GM23338 (cell line): Measurements from ENCODE around the gene LCA5. TPM values are rescaled to one million over a fixed set of nuclear protein-coding genes. Genes with fewer than 3 reads are reported as not detected.

ENCODE experiments used
- ATAC-seq: fragments of 200-7000 bp; cut with Tn5 transposase; 3 replicates; pipeline ENCODE4 v1.9.1; 2020
- DNase-seq: peaks from one replicate; pipeline ENCODE4 v3.0.0-alpha.2; 2015; ENCODE audit warnings: low spot score
- H2AFZ ChIP-seq: fragments of 200-600 bp; sonication (generic); 2 replicates; pipeline ENCODE4 v1.8.0; 2016; ENCODE audit warnings: antibody characterized with exemption, mild to moderate bottlenecking, moderate library complexity
- H3F3A ChIP-seq: fragments of 200-600 bp; sonication (generic); replicated peaks from 2 replicates; pipeline ENCODE4 v1.8.0; 2017; ENCODE audit warnings: antibody characterized with exemption, mixed run types, low read depth
- H3K27ac ChIP-seq: fragments of 200-600 bp; sonication (generic); 2 replicates; pipeline ENCODE4 v1.6.1; 2016; ENCODE audit warnings: low read depth
- H3K27me3 ChIP-seq: fragments of 200-600 bp; sonication (generic); 2 replicates; pipeline ENCODE4 v1.8.0; 2016; ENCODE audit warnings: mild to moderate bottlenecking, mixed run types, moderate library complexity; ENCODE audit not compliant: insufficient read depth
- H3K36me3 ChIP-seq: fragments of 200-600 bp; sonication (generic); 2 replicates; pipeline ENCODE4 v1.8.0; 2016; ENCODE audit warnings: mild to moderate bottlenecking; ENCODE audit not compliant: insufficient read depth
- H3K4me1 ChIP-seq: fragments of 200-600 bp; sonication (generic); 2 replicates; pipeline ENCODE4 v1.8.0; 2016; ENCODE audit warnings: mild to moderate bottlenecking, moderate library complexity; ENCODE audit not compliant: insufficient read depth
- H3K4me2 ChIP-seq: fragments of 200-600 bp; sonication (generic); 2 replicates; pipeline ENCODE4 v1.7.1; 2017; ENCODE audit warnings: mixed run types
- H3K4me3 ChIP-seq: fragments of 200-600 bp; sonication (generic); 2 replicates; pipeline ENCODE4 v1.6.1; 2016; ENCODE audit warnings: mixed run types
- H3K79me2 ChIP-seq: fragments of 200-600 bp; sonication (generic); replicated peaks from 2 replicates; pipeline ENCODE4 v1.8.0; 2017; ENCODE audit warnings: mild to moderate bottlenecking; ENCODE audit not compliant: insufficient read depth
- H3K9me2 ChIP-seq: fragments of 200-600 bp; sonication (generic); 2 replicates; pipeline ENCODE4 v1.8.0; 2017; ENCODE audit not compliant: insufficient read depth
- H4K20me1 ChIP-seq: fragments of 200-600 bp; sonication (generic); replicated peaks from 2 replicates; pipeline ENCODE4 v1.8.0; 2017; ENCODE audit warnings: mild to moderate bottlenecking; ENCODE audit not compliant: insufficient read depth
- H3K27ac Mint-ChIP-seq: 2 replicates; pipeline ENCODE4 v1.8.0; 2020; ENCODE audit warnings: inconsistent platforms, mild to moderate bottlenecking, moderate library complexity, mixed read lengths
- H3K27me3 Mint-ChIP-seq: 3 replicates; pipeline ENCODE4 v1.8.0; 2022; ENCODE audit warnings: low read depth, mild to moderate bottlenecking, moderate library complexity, mixed read lengths, inconsistent platforms; ENCODE audit not compliant: insufficient read depth, poor library complexity
- H3K36me3 Mint-ChIP-seq: 3 replicates; pipeline ENCODE4 v1.8.0; 2021; ENCODE audit warnings: low read depth, mild to moderate bottlenecking, inconsistent platforms, moderate library complexity, mixed read lengths
- H3K4me1 Mint-ChIP-seq: 3 replicates; pipeline ENCODE4 v1.8.0; 2020; ENCODE audit warnings: mild to moderate bottlenecking, inconsistent platforms, mixed read lengths
- H3K4me3 Mint-ChIP-seq: 3 replicates; pipeline ENCODE4 v1.8.0; 2021; ENCODE audit warnings: moderate library complexity, mild to moderate bottlenecking, inconsistent platforms, mixed read lengths
- H3K9me3 Mint-ChIP-seq: 3 replicates; pipeline ENCODE4 v1.8.0; 2020; ENCODE audit warnings: moderate library complexity, mild to moderate bottlenecking, inconsistent platforms, mixed read lengths
- CREB1 ChIP-seq: fragments of 250-450 bp; sonication (Bioruptor Pico); IDR thresholded peaks from 2 replicates; pipeline ENCODE4 v1.5.0; 2020; ENCODE audit warnings: low read depth, mild to moderate bottlenecking, moderate library complexity
- EZH2 ChIP-seq: fragments of 200-600 bp; sonication (generic); IDR thresholded peaks from one replicate; pipeline ENCODE4 v1.8.0; 2017; ENCODE audit warnings: antibody characterized with exemption, mild to moderate bottlenecking, low read depth; ENCODE audit not compliant: unreplicated experiment
- JUNB ChIP-seq: IDR thresholded peaks from one replicate; pipeline ENCODE4 v1.6.1; 2016; ENCODE audit warnings: antibody characterized with exemption; ENCODE audit not compliant: unreplicated experiment
- POLR2AphosphoS5 ChIP-seq: IDR thresholded peaks from 2 replicates; pipeline ENCODE4 v1.6.1; 2016; ENCODE audit warnings: antibody characterized with exemption, low read depth
- STAT1 ChIP-seq: IDR thresholded peaks from one replicate; pipeline ENCODE4 v1.6.1; 2016; ENCODE audit warnings: antibody characterized with exemption; ENCODE audit not compliant: unreplicated experiment
- ZNF114 ChIP-seq: fragments of 250-450 bp; sonication (Bioruptor Pico); IDR thresholded peaks from 2 replicates; pipeline ENCODE4 v1.5.0; 2020; ENCODE audit warnings: mild to moderate bottlenecking, moderate library complexity
- polyA plus RNA-seq: library from polyadenylated mRNA; unstranded; fragments of >200 nt; fragmentation: Nextera tagmentation; extraction: Ambion mirVana; gene quantifications from 2 replicates; pipeline ENCODE4 v1.2.1, GENCODE V29; 2016
- total RNA-seq: library from RNA; depleted of rRNA; stranded (reverse); fragments of >200 nt; shearing (Covaris generic); gene quantifications from 2 replicates; pipeline ENCODE4 v1.2.3, GENCODE V29; 2014
- TF ChIP-seq, protein P1 (sequence below): fragments of 250-450 bp; sonication (Bioruptor Pico); IDR thresholded peaks from 2 replicates; pipeline ENCODE4 v1.5.0; 2020; ENCODE audit warnings: mild to moderate bottlenecking, moderate library complexity

The LCA5 gene
- total and polyA plus RNA-seq, 2 experiments from 2014 or later, result 4.2 TPM

GRCh38 chr6:79506251-79506650 lies 31.0 kb downstream of the LCA5 start (continued):
- TF ChIP-seq, protein P1, sequence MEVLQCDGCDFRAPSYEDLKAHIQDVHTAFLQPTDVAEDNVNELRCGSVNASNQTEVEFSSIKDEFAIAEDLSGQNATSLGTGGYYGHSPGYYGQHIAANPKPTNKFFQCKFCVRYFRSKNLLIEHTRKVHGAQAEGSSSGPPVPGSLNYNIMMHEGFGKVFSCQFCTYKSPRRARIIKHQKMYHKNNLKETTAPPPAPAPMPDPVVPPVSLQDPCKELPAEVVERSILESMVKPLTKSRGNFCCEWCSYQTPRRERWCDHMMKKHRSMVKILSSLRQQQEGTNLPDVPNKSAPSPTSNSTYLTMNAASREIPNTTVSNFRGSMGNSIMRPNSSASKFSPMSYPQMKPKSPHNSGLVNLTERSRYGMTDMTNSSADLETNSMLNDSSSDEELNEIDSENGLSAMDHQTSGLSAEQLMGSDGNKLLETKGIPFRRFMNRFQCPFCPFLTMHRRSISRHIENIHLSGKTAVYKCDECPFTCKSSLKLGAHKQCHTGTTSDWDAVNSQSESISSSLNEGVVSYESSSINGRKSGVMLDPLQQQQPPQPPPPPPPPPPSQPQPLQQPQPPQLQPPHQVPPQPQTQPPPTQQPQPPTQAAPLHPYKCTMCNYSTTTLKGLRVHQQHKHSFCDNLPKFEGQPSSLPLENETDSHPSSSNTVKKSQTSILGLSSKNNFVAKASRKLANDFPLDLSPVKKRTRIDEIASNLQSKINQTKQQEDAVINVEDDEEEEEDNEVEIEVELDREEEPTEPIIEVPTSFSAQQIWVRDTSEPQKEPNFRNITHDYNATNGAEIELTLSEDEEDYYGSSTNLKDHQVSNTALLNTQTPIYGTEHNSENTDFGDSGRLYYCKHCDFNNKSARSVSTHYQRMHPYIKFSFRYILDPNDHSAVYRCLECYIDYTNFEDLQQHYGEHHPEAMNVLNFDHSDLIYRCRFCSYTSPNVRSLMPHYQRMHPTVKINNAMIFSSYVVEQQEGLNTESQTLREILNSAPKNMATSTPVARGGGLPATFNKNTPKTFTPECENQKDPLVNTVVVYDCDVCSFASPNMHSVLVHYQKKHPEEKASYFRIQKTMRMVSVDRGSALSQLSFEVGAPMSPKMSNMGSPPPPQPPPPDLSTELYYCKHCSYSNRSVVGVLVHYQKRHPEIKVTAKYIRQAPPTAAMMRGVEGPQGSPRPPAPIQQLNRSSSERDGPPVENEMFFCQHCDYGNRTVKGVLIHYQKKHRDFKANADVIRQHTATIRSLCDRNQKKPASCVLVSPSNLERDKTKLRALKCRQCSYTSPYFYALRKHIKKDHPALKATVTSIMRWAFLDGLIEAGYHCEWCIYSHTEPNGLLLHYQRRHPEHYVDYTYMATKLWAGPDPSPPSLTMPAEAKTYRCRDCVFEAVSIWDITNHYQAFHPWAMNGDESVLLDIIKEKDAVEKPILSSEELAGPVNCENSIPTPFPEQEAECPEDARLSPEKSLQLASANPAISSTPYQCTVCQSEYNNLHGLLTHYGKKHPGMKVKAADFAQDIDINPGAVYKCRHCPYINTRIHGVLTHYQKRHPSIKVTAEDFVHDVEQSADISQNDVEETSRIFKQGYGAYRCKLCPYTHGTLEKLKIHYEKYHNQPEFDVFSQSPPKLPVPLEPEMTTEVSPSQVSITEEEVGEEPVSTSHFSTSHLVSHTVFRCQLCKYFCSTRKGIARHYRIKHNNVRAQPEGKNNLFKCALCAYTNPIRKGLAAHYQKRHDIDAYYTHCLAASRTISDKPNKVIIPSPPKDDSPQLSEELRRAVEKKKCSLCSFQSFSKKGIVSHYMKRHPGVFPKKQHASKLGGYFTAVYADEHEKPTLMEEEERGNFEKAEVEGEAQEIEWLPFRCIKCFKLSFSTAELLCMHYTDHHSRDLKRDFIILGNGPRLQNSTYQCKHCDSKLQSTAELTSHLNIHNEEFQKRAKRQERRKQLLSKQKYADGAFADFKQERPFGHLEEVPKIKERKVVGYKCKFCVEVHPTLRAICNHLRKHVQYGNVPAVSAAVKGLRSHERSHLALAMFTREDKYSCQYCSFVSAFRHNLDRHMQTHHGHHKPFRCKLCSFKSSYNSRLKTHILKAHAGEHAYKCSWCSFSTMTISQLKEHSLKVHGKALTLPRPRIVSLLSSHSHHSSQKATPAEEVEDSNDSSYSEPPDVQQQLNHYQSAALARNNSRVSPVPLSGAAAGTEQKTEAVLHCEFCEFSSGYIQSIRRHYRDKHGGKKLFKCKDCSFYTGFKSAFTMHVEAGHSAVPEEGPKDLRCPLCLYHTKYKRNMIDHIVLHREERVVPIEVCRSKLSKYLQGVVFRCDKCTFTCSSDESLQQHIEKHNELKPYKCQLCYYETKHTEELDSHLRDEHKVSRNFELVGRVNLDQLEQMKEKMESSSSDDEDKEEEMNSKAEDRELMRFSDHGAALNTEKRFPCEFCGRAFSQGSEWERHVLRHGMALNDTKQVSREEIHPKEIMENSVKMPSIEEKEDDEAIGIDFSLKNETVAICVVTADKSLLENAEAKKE (CRISPR knock-in tag), result no peak

GRCh38 chr6:79504372-79504771 lies 32.9 kb downstream of the LCA5 start:
- Histone ChIP-seq H3K27ac (no peak overlapping the region), H3K36me3 (no peaks in the 10 kb centered on the region; the same call in 1 of the 2 replicates), H3K4me1 (no peaks in the 10 kb centered on the region), H2AFZ (no peak overlapping the region), H3F3A (no peaks in the 10 kb centered on the region), H3K9me2 (no peaks in the 10 kb centered on the region), H3K4me3 (no peak overlapping the region), H3K27me3 (no peaks in the 10 kb centered on the region), H3K4me2 (no peak overlapping the region), H3K79me2 (no peaks in the 10 kb centered on the region), H4K20me1 (no peaks in the 10 kb centered on the region)
- H3K27me3 Mint-ChIP-seq, result no peaks in the 10 kb centered on the region
- H3K36me3 Mint-ChIP-seq, result peaks cover 3% of the 10 kb centered on the region; the same call in 2 of the 3 replicates
- H3K9me3 Mint-ChIP-seq, result no peaks in the 10 kb centered on the region
- no peak overlapping the region for H3K4me3 Mint-ChIP-seq
- DNase-seq (no peak), ATAC-seq (no peak)
- H3K27ac Mint-ChIP-seq, result no peak overlapping the region
- H3K4me1 Mint-ChIP-seq, result no peaks in the 10 kb centered on the region
- TF ChIP-seq ZNF114 (CRISPR knock-in tag) (no peak), POLR2AphosphoS5 (no peak), CREB1 (CRISPR knock-in tag) (no peak), JUNB (no peak), STAT1 (no peak), EZH2 (no peak)
- TF ChIP-seq, protein P1 (CRISPR knock-in tag), result no peak
